ENCODE results near the gene LRP1B.

Gene LRP1B

GRCh38 chr2:140865837-140866236 lies 1265.0 kb downstream of the LRP1B start:
- DNase-seq, result no peak

DNA sequence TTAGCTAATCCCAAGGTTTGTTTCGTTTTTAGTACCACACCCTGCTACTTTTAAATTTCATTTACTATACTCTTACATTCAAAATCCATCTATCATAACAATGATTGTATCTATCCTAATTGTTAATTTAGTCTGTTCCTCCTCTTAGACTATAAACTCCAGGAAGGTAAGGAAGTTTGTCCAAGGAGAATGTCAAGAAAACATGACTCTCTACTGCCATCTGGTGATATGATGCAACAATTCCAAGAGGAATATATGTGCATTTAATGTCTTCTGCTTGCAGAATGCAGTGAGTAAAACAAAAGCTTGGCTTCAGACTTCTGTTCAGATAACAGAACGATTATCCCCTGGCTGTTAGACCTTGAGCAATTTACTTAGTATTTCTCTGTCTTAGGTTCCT lies 1267.1 kb downstream of the LRP1B start:
- DNase-seq, result no peak

GRCh38 chr2:140862181-140862580 lies 1268.6 kb downstream of the LRP1B start:
- DNase-seq, result no peak

DNA sequence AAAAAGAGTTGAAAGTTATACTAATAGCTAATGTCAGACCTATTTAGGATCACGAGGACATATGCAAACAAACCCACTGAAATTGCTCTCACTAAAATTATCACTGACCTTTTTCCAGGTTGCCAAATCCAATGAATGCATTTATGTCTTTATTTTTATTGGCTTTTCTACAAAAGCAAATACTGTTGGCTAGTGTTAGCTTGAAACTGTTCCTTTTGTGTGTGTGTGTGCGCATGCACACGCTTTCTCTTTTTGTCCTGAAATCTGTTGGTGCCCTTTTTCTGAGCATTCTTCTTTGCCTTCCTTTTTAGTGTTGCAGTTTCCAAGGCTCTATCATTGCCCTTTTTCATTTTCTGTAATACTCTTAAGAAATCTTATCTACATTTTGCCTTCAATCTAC lies 1269.2 kb downstream of the LRP1B start:
- DNase-seq, result no peak

- no peak for DNase-seq
These were observed 1275.3 kb downstream of the LRP1B start for GRCh38 chr2:140855471-140855870.

GRCh38 chr2:140851258-140851981 lies 1279.4 kb downstream of the LRP1B start:
- DNase-seq, result no peak

DNA sequence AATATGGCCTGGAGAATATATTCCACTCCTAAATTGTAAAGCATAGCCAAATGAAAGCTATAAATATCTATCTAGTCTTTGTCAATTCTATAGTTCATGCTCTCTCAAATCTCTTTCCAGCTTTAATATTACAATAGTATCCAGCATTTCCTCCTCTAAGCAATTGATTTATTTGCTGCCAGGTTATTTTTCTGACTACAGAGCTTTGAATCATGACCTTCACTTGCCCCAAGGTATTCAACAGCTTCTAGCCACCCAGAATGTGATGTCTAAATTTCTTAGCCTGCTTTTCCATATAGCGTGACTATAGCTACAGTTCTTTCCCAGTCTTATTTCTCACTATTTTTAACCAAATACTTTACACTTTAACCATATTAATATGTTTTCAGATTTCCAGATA lies 1287.6 kb downstream of the LRP1B start:
- no peak for DNase-seq

DNA sequence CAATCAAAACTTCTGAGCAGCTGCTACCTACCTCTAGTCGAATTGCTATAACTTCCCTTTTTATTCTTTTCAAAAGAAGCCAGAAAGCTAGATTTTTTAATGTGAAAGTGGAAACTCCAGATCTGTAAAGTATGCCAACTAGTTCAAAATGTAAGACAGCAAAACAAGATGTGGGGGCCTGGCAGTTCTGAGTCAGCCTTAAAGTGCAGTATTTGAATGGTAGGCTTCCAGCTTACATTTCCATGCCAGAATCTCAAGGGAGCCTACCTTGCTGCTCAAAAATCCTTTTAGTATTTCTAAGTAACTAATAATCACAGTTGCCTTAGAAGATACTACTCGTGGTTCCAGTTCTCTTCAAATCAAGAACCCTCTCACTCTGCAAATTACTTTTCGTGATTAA lies 1288.7 kb downstream of the LRP1B start:
- DNase-seq, result no peak

GRCh38 chr2:140841141-140841540 lies 1289.7 kb downstream of the LRP1B start:
- no peak for DNase-seq

DNA sequence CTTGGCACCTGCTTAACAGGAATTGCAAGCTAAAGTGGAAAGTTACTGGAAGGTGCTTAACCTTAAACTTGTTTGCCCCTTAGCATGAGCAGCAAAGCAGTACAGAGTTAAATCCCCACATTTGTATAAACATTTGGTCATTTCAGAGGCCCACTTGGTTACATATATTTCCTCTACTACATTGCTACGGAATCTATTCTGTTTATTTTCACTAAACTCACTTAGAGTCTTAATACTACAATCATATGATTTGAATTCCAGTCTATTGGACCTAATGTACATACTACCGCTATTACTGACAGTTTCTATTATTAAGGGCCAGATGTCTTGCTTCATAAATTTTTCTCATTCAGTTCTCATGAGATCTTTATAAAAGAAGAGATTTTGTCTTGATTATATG lies 1294.0 kb downstream of the LRP1B start:
- no peak for DNase-seq

- DNase-seq, result no peak
These were observed 1295.7 kb downstream of the LRP1B start for GRCh38 chr2:140835079-140835478.

DNA sequence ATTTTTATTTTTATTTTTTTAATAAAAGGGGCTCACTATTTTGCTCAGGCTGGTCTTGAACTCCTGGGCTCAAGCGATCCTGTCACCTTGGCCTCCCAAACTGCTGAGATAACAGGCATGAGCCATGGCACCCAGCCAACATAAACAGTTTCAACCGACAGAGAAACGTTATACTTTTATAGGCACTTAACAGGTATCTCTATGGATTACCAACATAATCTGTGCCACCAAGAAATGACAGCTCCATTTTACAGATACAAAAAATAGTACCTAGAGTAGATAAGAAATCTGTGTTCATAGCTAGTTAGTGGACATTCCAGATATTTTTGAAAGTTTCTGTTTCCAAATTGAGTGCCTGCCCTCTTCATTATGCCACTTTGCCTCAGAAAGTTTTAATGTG lies 1316.7 kb downstream of the LRP1B start:
- no peak for DNase-seq

- DNase-seq, result no peak
These were observed 1322.0 kb downstream of the LRP1B start for GRCh38 chr2:140808820-140809219.

- DNase-seq, result no peak
These were observed 1322.6 kb downstream of the LRP1B start for GRCh38 chr2:140808211-140808610.

- DNase-seq, result no peak
These were observed 1326.0 kb downstream of the LRP1B start for GRCh38 chr2:140804700-140805260.

DNA sequence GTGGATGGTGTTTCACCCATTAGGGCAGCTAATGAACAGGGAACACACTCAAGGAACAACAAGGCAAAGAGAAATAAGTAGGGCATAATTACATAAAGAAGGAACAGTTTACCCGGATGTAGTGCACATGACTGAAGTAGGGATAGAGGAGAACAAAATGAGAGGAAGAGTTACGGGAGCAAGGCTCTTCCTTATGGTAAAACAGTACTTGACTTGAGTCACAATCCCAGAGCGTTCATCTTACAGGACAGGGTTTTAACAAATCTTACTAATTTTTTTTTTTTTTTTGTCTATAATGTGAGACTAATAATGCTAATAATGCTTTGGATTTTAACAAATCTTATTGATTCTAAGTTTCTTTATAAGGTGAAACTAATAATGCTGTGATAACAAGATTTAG lies 1329.5 kb downstream of the LRP1B start:
- DNase-seq, result no peak

GRCh38 chr2:140797718-140798117 lies 1333.1 kb downstream of the LRP1B start:
- DNase-seq, result no peak

DNA sequence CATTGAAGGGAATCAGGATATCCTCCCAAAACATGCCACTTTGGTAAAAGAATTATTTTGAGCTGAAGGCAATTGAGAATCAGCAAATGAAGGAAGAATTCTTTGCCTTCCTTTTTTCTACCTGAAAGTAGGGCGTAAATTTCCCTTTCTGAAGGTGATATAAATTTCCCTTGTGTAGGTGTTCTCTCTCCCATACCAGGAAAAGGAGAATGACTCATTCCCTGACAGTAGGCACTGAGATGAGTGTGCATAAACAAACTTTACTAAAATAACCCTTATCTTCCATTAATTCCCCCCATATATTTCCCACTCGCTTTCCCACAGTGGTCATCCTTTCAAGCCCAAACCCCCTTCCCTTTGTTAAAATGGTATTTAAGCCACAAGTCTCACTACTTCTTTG lies 1339.0 kb downstream of the LRP1B start:
- DNase-seq, result no peak

DNA sequence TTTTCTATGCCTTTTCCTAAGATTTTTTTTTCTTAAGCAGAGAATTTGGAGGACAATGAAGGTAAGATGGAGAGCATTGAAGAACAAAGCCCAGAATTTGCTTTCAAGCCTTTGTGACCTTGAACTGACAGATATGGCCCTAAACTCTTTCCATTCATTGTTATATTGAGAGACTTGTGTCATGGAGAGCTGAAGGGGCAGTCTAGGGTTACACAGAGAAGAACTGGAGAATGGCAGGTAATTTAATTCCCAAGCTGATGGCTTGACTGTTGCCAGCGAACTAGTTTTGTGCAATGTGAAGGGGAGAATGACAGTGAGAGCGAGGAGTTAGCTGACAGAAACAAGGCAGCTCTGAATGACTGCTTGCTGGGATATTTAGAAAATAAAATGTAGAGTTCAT lies 1344.2 kb downstream of the LRP1B start:
- DNase-seq, result no peak

DNA sequence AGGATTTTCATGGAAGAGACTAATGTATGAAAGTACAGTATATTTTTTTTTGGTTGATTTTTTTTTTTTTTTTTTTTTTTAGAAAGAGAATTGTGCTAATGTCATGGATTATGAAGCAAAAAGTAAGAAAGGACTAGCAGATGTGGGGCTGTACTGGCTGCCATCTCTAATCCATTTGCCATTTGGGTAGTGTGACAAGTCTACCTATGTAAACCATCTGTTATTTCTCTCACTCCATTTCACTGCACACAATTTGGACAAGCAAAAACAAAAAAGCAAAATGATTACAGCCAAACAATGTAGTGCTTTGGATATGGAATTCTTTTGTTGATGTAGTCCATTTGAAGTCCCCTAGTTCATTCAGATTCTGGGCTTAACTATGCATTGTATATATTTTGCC lies 1355.4 kb downstream of the LRP1B start:
- DNase-seq, result no peak

- no peak for DNase-seq
These were observed 1360.2 kb downstream of the LRP1B start for GRCh38 chr2:140770645-140771044.

GRCh38 chr2:140761807-140762206 lies 1369.0 kb downstream of the LRP1B start:
- no peak for DNase-seq

DNA sequence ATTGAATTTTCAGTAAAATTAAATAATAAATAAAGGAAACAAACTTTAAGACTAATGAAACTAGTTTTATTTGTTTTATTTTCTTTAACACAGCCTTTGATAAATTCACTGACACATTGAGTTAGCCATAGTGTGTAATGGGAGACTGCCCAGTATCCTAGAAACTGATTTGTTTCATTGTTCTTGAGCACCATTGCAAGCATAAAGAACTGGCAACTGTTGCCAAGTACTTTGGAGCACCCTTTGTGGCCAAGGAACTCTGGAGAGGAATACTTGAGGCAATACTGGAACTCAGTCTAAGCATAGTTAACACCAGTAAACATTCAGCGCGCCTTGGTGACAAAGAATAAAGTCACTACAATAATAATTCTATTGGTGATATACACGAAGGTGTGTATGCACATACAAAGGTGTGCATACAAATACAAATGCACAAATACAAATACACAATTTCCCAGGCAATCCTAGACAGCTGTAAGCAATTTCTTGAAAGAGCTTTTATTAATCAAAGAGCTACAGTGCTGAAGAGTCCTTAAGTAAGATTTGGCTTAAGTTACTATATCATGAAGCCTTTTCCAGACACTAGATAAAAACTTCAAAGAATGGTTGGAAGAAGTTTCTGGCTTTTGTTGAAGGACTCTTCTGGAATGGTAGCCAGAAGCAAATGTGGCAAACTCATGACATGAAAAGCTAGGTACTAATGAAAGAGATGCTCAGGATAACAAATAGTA lies 1371.2 kb downstream of the LRP1B start:
- DNase-seq, result no peak

DNA sequence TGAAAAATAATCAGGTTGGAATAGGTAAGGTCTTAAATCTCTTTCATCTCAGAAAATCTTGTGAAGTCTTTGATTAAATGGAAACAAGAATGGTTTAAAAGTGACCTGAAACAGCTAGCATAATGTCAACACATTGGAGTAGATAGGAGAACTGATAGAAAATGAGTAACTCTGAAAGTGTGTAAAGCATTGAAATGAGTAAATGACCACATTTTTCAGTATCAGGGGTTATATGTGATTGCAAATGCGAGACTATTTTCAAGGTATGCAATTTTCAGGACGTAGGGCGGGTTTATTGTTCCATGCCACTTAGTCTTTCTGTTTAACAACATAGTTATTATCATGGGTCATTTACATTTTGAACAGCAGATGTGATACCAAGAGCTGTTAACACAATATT lies 1383.2 kb downstream of the LRP1B start:
- DNase-seq, result no peak
